ENCODE results near the gene SPCS2. TPM values are rescaled to one million over a fixed set of nuclear protein-coding genes. Genes with fewer than 3 reads are reported as not detected.

Gene SPCS2
- total RNA-seq: 20.1 TPM

GRCh38 chr11:74948898-74949752 lies at the start of gene SPCS2, which contains the start of gene XRRA1:
SPCS2 (plus strand) TSS chr11:74949266; CDS start chr11:74949286, 20 bp downstream.
XRRA1 (minus strand) TSS chr11:74949091; CDS start chr11:74940878, 8,213 bp downstream.
- DNase-seq: peak; percentile 99

DNA sequence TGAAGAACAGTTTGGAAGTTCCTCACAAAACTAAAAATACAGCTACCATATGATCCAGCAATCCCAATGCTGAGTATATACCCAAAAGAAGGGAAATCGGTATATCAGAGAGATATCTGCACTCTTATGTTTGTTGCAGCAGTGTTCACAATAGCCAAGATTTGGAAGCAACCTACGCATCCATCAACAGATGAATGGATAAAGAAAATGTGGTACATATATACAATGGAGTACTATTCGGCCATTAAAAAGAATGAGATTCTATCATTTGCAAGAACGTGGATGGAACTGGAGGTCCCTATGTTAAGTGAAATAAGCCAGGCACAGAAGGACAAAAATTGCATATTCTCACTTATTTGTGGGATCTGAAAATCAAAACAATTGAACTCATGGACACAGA lies 46.7 kb upstream of the SPCS2 start:
- DNase-seq: no peak

- DNase-seq: no peak
Measured at GRCh38 chr11:74905326-74905725, 43.7 kb upstream of the SPCS2 start.

- DNase-seq: no peak
Measured at GRCh38 chr11:74909385-74909784, 39.7 kb upstream of the SPCS2 start.

DNA sequence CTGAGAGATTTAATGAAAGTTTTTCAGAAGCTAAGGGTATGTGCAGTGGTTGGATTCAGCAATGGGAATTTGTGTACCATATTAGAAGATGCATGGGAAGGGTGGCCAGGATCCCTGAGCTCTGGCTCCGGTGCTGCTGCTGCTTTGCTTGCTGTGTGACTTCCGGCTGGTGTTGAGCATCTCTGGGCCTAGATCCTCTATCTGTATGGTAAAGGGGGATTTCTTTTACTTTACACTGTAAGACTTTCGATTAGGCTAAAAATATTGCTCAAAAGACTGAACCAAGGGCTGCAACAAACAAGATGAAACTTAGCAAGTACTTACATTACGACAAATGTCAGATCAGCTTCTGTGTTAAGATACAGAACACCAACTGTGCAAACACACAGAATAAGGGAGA lies 39.3 kb upstream of the SPCS2 start:
- no peak for DNase-seq

DNA sequence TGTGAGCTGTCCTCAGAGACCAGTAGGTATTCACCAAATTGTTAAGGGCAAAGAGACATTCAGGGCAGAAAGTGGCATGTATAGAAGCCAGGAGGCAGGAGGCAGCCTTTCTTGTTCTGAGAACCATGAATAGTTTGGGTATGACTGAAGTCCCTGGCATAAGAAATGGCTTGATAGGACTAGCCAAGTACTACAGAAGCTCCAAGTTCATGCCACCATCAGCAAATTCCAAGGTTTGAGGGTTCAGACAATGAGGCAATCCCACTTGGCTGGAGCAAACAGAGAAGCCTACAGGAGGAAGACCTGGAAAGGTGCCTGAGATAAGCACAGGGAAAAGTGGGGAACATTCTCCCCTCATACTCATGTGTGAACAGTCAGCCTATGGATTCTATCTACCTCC lies 25.9 kb upstream of the SPCS2 start:
- no peak for DNase-seq

GRCh38 chr11:74925281-74925680 lies 23.8 kb upstream of the SPCS2 start:
- DNase-seq: no peak

DNA sequence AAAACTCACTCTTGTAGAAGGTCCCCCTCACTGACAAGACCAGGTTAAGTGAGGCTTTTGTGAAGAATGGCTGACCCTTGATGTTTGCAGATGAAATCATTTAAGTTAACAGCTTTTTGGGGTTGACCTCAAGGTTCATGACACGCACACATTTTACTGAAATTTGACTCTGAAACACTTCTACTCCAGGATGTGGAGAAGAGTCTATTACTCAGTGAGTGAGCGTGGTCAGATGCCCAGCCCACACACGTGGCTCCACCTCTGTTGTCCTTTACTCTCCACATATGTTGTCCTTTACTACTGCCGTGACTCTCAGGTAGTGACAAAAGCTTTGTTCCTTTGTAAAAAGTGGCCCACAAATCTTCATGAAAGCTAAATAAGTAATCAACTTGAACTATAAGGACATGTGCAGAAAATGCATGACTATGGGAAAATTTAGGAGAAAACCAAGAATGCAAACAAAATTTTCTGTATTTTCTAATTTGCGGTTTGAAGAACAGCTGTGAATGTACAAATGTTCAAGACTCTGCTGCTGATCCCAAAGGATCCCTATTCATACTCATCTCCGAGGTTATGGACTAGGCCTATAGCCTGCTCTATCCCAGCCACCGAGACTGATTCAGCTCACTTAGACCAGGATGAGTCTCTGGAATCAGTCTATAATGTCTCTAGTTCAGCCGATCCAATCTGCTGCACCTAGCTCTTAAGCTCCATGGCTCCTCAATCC lies 22.6 kb upstream of the SPCS2 start:
- DNase-seq: no peak

- no peak for DNase-seq
Measured at GRCh38 chr11:74927496-74927895, 21.6 kb upstream of the SPCS2 start.

DNA sequence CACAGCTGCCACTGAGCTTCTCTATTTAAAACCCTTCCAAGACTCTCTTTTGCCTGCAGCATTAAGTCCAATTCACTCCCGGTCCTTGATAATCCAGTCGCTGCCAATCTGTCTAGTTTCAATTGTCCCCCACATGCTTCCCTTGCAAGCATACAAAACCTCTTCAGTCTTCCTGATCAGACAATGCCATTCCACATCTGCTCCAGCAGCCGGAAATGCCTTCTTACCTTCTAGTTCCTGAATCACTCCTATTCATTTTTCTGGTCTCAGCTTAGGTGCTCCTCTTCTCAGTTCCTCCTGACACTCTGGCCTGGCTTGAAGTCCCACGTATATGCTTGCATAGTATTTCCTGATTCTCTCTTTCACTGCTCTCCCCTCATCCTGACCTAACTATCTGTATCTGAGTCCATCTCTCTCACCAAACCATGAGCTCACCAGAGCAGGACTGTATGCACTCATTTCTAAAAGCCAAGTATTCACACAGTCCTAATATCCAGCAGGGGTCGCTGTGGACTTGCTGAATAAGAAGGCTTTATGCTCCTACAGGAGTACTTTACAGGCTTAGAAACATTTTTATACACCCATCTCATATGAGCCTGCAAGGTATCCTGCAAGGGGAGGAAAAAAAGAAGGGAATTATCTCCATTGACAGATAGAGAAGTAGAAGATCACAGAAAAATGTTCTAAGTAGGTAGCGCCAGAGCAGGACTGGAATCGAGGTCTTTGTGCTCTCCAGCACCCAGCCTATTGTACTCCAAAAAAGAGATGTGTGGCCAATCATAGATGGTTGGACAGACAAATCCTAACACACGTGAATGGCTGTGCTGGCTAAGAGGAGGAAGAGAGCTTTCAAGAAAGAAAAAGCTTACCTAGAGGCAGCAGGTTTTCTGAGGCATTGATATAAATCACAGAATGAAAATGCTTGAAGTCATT lies 19.4 kb upstream of the SPCS2 start:
- DNase-seq: peak; percentile 31

DNA sequence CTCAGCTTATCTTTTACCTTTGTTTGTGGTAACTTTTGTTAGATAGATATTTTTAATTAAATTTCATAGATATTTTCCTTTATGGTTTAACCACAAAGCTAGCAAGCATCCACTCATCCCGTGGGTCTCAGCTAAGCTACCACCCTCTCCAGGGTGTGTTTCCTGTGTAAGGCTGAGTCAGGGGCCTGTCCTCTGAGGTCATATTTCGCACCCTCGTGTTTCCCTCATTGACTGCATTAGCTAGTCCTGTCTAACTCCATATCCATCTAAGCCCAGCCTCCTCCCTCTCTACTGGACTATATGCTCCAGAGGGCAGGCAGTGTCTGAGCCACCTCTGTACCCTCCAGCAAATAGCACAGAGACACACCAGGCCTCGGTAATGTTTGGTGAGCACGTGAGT lies 16.9 kb upstream of the SPCS2 start:
- DNase-seq: no peak

DNA sequence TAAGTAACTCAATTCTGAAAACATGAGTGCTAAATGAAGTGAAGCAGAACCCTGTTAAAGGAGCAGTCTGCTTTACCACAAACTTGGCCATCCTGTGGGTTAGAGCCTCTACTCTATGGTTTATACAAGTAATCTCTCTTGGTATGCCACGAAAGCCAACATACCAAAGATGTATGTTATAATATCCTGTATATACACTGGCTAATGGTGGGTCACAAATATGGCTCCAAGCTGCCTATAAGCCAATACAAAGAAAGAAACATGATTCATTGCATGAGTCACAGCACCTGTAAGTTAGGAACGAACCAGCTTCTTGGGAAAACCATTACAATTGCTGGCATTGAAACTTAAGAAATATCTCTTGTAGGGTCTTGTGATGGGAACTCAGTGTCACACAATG lies 16.3 kb upstream of the SPCS2 start:
- DNase-seq: no peak

- no peak for DNase-seq
Measured at GRCh38 chr11:74933765-74934164, 15.3 kb upstream of the SPCS2 start.

- DNase-seq: no peak
Measured at GRCh38 chr11:74935285-74935684, 13.8 kb upstream of the SPCS2 start.

- no peak for DNase-seq
Measured at GRCh38 chr11:74936087-74936486, 13.0 kb upstream of the SPCS2 start.

DNA sequence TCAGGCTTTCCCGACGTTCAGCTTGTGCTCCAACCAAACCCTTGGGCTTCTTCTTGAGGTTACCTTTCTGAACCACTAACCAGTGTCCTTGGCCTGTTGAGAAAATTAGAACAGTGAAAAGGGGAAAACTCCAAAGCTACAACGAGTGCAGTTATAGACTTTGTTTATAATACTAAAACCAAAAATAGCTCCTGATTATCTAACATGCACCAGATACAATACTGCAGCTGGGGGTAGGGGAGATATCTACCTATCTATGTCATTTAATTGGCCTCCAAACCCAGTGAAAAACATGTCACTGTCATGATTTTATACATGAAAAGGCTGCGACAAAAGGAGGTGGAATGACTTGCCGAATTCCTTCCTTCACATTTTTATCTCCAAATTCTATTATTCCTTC lies 12.1 kb upstream of the SPCS2 start:
- DNase-seq: no peak

- DNase-seq: no peak
Measured at GRCh38 chr11:74937696-74938475, 11.2 kb upstream of the SPCS2 start.

DNA sequence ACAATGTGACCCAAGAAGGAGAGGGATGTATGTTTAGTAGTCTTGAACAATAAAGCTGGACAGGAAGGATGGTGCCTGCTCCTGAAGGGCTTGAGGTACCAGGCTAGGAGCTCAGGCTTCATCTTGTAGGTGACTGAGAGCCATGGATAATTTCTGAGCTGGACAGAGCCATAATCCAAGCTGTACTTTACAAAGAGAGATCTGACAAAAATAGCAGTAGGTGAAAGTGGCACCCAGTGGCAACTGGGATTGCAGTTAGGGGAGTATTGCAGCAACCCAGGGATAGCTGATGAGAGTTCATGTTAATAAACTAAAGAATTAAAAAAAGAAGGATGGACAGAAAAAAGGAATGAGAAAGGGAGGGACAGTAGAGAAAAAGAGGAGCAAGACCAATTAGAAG lies 7.6 kb upstream of the SPCS2 start:
- DNase-seq: no peak

- DNase-seq: no peak
Measured at GRCh38 chr11:74942073-74942759, 6.8 kb upstream of the SPCS2 start.

DNA sequence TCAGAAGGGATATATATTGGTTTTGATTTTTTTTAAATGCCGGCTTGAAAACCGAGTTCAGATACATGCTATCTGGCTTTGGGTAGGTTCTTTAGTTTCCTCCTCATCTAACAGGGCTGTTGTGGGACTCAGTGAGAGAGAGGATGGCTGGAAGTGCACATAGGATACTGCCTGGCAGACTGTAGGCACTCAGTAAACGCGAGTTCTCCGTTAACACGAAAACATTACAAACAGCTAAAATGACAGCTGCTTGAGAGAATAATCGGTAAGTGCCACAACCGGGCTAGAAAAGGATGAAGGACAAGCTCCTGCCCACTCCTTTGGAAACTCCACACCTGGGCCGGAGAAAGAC lies 544 bp upstream of the SPCS2 start:
- DNase-seq: no peak

GRCh38 chr11:74949753-74950137 lies 679 bp downstream of the SPCS2 start:
- no peak for DNase-seq

Data from occipital lobe (tissue), 2 donors.